Gastroesophageal sphincter (tissue), 4 donors: ENCODE results near the gene R3HDML. TPM values are rescaled to one million over a fixed set of nuclear protein-coding genes. Genes with fewer than 3 reads are reported as not detected.

Experiments
- ATAC-seq: fragments of 150-250 bp; one replicate; pipeline ENCODE4 v1.9.1; 2016; ENCODE audit warnings: mild to moderate bottlenecking, moderate library complexity
- H3K27ac ChIP-seq, 4 donors: fragments of 200-600 bp; sonication (generic) in 3 of 4; 1 replicate in 3 of 4; 2 replicates in 1 of 4; pipeline ENCODE4 v1.5.1; 2016 to 2019
- H3K27me3 ChIP-seq: fragments of 200-600 bp; sonication (generic); one replicate; pipeline ENCODE4 v1.5.1; 2019
- H3K36me3 ChIP-seq, 2 donors: fragments of 200-600 bp; sonication (generic); one replicate each; pipeline ENCODE4 v1.5.1; 2019; ENCODE audit warnings: control low read depth in 1 of 2
- H3K4me1 ChIP-seq, 3 donors: fragments of 200-600 bp; sonication (generic); 1 replicate in 2 of 3; 2 replicates in 1 of 3; pipeline ENCODE4 v1.5.1; 2016 to 2019; ENCODE audit warnings: control low read depth in 2 of 3
- H3K4me3 ChIP-seq, 2 donors: fragments of 200-600 bp; sonication (generic); one replicate each; pipeline ENCODE4 v1.5.1; 2019; ENCODE audit warnings: mild to moderate bottlenecking in 1 of 2, moderate library complexity in 1 of 2
- H3K9me3 ChIP-seq, 3 donors: fragments of 200-600 bp; sonication (generic); one replicate each; pipeline ENCODE4 v1.5.1; 2017 to 2019; ENCODE audit warnings: control low read depth in 2 of 3
- EP300 ChIP-seq: sonication (generic); formaldehyde crosslinking; IDR thresholded peaks from one replicate; pipeline ENCODE4 v1.6.1; 2017; ENCODE audit warnings: antibody characterized with exemption, mild to moderate bottlenecking
- POLR2A ChIP-seq, 2 donors: fragments of 450-650 bp; IDR thresholded peaks; one replicate each; pipeline ENCODE4 v1.6.1; 2017; ENCODE audit warnings: antibody characterized with exemption in 2 of 2, mild to moderate bottlenecking in 2 of 2, moderate library complexity in 1 of 2
- POLR2AphosphoS5 ChIP-seq: sonication (generic); formaldehyde crosslinking; IDR thresholded peaks from one replicate; pipeline ENCODE4 v1.6.1; 2017; ENCODE audit warnings: antibody characterized with exemption
- WGBS, 2 donors: methylation state at CpG; one replicate each; pipeline ENCODE4 v1.1.5; 2018; ENCODE audit warnings: low coverage in 1 of 2; 5-methylcytosine and 5-hydroxymethylcytosine counted together
- total RNA-seq, 4 donors: library from RNA; depleted of rRNA; stranded (reverse); fragments of >200 nt; gene quantifications; one replicate each; pipeline ENCODE4 v1.1.0, GENCODE V29; 2016
- TF ChIP-seq, protein P1 (sequence below), 4 experiments: fragments of 200-600 bp in 2 of 4; fragments of 450-650 bp in 2 of 4; sonication (generic) in 1 of 4; IDR thresholded peaks; one replicate each; pipeline ENCODE4 v1.5.1; 2017 to 2019; ENCODE audit warnings: antibody characterized with exemption in 4 of 4, mild to moderate bottlenecking in 2 of 4, moderate library complexity in 2 of 4

The R3HDML gene
- total RNA-seq, 4 donors from 2014 or later = not detected

DNA sequence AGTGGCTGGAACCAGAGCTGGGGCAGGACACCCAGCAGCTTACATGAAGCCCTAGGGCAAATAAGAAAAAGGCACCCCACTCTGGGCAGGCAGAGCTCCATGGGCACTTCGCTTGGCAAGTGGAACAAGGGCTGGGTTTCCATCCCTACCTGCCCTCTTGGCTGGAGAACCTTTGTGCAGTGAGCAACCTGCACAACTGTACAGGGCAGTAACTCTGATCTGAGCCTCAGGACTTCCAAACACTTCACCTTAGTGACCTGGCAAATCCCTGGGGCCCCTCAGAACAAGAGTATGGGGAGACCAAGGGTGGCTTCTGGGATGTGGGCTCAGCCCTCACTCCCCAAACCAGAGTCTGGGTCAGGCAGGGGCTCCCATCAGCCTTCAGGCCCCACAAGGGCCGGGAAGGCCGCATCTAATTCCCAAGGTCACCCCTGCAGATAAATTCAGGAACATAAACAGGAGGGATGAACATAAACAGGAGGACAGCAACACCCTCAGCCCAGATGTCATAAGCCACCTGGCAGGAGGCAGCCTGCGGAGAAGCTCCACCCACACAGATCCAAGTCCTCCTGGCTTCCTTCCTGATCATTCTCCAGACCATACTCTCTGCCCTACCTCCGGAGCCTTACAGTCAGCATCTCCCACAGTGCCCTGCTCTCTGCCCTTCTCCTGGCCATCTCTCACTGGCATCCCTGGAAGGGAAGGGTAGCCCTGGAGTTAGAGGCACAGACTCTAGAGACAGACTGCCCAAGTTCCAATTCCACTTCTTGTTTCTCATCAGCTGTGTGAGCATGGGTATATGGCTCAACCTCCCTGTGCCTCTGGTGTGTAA lies 56.1 kb downstream of the R3HDML start:
- Histone ChIP-seq H3K4me1 (peaks cover 0 to 8% (median 4%) of the 10 kb centered on the region in 3 donors), H3K9me3 (no peaks in the 10 kb centered on the region), H3K27me3 (peaks cover 46% of the 10 kb centered on the region), H3K4me3 (no peak overlapping the region), H3K36me3 (no peaks in the 10 kb centered on the region), H3K27ac (no peak overlapping the region)
- WGBS, 2 donors = 39% methylated on average over 2 of the region's 5 CpGs; no CpG with 5 or more reads in 1 of the 2 donors
- ATAC-seq = no peak
- TF ChIP-seq, protein P1, sequence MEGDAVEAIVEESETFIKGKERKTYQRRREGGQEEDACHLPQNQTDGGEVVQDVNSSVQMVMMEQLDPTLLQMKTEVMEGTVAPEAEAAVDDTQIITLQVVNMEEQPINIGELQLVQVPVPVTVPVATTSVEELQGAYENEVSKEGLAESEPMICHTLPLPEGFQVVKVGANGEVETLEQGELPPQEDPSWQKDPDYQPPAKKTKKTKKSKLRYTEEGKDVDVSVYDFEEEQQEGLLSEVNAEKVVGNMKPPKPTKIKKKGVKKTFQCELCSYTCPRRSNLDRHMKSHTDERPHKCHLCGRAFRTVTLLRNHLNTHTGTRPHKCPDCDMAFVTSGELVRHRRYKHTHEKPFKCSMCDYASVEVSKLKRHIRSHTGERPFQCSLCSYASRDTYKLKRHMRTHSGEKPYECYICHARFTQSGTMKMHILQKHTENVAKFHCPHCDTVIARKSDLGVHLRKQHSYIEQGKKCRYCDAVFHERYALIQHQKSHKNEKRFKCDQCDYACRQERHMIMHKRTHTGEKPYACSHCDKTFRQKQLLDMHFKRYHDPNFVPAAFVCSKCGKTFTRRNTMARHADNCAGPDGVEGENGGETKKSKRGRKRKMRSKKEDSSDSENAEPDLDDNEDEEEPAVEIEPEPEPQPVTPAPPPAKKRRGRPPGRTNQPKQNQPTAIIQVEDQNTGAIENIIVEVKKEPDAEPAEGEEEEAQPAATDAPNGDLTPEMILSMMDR (IDR thresholded peaks at IDR 0.05) = no peak
- TF ChIP-seq POLR2A (IDR thresholded peaks at IDR 0.05) (no peak), EP300 (no peak), POLR2AphosphoS5 (no peak)

DNA sequence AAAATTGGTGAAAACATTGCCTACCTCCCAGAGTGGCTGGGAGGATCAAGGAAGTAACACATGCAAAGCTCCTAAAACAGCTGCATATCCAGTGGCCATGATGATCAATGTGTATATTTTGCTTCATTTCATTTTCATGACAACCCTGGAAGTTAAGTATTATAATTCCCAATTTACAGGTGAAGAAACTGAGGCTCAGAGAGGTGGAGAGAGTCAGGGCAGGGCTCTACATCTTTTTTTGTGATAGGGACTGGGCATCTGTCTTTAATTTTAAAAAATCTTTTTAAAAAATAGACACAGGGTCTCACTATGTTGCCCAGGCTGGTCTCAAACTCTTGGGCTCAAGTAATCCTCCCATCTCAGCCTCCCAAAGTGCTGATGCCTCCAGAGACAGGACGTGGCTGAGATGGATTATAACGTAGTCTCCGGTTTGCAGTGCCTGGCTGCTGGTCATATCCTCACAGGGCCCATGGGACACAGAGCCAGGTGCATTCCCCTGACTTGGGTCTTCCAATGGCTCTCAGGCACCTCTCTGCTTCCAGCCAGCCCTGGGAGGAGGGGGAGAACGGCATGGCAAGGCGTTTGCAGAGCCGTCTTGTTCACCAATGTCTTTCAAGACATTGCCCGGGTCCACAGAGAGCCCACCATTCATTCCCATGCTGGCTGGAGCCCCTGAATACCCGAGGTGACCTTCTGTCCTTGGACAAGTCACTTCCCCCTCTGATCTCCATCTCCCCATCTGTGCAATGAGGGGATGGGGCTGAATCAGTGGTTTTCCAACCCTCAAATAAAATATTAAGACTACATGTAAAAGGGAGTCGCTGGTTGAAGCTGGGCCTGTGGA lies 57.0 kb downstream of the R3HDML start:
- no peak overlapping the region for H3K27ac ChIP-seq
- H3K4me1 ChIP-seq = peaks cover 0 to 1% (median 0%) of the 10 kb centered on the region in 3 donors
- peaks cover 41% of the 10 kb centered on the region for H3K27me3 ChIP-seq
- H3K36me3 ChIP-seq = no peaks in the 10 kb centered on the region
- no peaks in the 10 kb centered on the region for H3K9me3 ChIP-seq
- TF ChIP-seq POLR2A (IDR thresholded peaks at IDR 0.05) (no peak), POLR2AphosphoS5 (no peak), EP300 (no peak)
- TF ChIP-seq, protein P1 (IDR thresholded peaks at IDR 0.05) = no peak
- H3K4me3 ChIP-seq = no peak overlapping the region
- WGBS, 2 donors = 60 to 88% methylated on average over 3 of the region's 9 CpGs
- ATAC-seq = no peak

DNA sequence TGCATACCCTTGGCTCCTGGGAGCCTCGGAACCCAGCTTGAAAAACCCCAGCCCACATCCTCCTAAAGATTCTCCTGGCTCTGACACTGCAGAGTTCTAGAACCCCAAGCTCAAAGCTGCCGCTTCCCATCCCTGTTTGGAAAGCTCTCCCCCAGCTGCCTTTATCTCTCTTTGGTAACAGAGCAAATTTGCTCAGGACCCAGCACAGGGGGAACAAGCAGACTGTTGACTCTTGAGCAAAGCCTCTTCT lies 57.5 kb downstream of the R3HDML start:
- H3K4me1 ChIP-seq = no peaks in the 10 kb centered on the region
- no peaks in the 10 kb centered on the region for H3K9me3 ChIP-seq
- no peak overlapping the region for H3K4me3 ChIP-seq
- 80 to 81% methylated on average over 1 to 2 of the region's 2 CpGs for WGBS, 2 donors
- H3K27ac ChIP-seq = no peak overlapping the region
- peaks cover 41% of the 10 kb centered on the region for H3K27me3 ChIP-seq
- H3K36me3 ChIP-seq = no peaks in the 10 kb centered on the region
- no peak for ATAC-seq
- TF ChIP-seq EP300 = no peak
- TF ChIP-seq POLR2AphosphoS5 = no peak
- TF ChIP-seq, protein P1 (IDR thresholded peaks at IDR 0.05) = no peak
- no peak for TF ChIP-seq POLR2A (IDR thresholded peaks at IDR 0.05)

DNA sequence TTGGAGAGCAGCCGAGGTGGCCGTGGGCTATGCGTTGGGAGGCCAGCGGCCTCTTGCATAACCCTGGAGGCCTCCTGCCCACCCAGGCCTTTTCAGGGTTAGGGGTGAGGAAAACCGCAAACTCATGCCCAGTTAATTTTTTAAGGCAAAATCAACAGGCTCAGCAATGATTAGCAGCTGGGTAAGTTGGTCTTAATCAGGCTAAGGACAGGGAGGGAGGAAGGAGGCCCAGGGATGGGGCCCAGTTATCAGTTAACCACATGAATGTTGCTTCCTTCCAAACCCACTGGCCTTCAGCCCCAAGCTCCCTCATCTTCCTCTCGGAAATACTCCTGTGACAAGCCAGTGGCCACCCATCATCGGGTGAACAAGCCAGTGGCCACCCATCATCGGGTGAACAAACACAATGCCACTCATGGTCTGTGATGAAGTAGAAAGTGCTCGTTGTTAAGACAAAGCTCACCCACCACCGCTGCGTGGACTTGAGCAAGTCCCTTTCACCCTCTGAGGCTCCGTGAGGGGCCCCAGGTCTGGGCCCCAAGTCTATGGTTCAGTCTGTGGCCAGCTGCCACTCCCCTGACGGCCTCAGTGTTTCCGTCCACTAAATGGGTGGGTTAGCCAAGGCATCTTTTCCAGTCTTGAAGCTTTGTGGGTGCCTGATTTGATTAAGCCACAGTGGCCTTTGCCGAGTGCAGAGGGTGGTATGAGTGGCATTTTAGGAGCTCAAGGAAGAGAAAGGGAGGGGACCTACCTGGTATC lies 58.0 kb downstream of the R3HDML start:
- 86% methylated on average over 8 of the region's 15 CpGs; no CpG with 5 or more reads in 1 of the 2 donors for WGBS, 2 donors
- no peaks in the 10 kb centered on the region for H3K4me1 ChIP-seq
- ATAC-seq = no peak
- no peak overlapping the region for H3K4me3 ChIP-seq
- H3K9me3 ChIP-seq = no peaks in the 10 kb centered on the region
- H3K27me3 ChIP-seq = peaks cover 41% of the 10 kb centered on the region
- H3K36me3 ChIP-seq = no peaks in the 10 kb centered on the region
- H3K27ac ChIP-seq = no peak overlapping the region
- TF ChIP-seq, protein P1 (IDR thresholded peaks at IDR 0.05) = no peak
- TF ChIP-seq EP300 (no peak), POLR2A (IDR thresholded peaks at IDR 0.05) (no peak), POLR2AphosphoS5 (no peak)
